Measurements from ENCODE around the gene CAMK2A. TPM values are rescaled to one million over a fixed set of nuclear protein-coding genes. Genes with fewer than 3 reads are reported as not detected.

CAMK2A gene
- total RNA-seq, 1 donor from 2014 or later = 4.0 TPM

DNA sequence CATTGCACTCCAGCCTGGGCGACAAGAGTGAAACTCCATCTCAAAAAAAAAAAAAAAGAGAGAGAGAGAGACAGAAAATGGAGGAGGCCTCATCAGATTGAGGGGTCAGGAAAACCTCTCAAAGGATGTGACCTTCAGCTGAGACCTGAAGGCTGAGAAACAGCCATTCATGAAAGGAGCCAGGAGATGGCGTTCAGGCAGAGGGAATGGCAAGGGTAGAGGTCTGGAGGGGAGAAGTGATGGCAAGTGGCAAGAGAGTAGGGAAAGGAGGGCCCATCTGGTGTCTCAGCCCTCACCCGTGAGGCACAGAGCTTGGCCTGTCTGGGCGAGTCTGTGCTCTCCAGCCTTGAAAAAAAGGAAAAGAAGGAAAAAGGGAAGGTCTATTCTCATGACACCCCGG, 17.0 kb downstream of the CAMK2A start:
- Mint-ChIP-seq H3K4me1 (no peaks in the 10 kb centered on the region), H3K27ac (no peak overlapping the region), H3K27me3 (ENCODE audit: low read depth) (no peaks in the 10 kb centered on the region), H3K9me3 (no peaks in the 10 kb centered on the region), H3K36me3 (no peaks in the 10 kb centered on the region), H3K4me3 (no peak overlapping the region)
- TF ChIP-seq, protein P1, sequence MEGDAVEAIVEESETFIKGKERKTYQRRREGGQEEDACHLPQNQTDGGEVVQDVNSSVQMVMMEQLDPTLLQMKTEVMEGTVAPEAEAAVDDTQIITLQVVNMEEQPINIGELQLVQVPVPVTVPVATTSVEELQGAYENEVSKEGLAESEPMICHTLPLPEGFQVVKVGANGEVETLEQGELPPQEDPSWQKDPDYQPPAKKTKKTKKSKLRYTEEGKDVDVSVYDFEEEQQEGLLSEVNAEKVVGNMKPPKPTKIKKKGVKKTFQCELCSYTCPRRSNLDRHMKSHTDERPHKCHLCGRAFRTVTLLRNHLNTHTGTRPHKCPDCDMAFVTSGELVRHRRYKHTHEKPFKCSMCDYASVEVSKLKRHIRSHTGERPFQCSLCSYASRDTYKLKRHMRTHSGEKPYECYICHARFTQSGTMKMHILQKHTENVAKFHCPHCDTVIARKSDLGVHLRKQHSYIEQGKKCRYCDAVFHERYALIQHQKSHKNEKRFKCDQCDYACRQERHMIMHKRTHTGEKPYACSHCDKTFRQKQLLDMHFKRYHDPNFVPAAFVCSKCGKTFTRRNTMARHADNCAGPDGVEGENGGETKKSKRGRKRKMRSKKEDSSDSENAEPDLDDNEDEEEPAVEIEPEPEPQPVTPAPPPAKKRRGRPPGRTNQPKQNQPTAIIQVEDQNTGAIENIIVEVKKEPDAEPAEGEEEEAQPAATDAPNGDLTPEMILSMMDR (IDR thresholded peaks at IDR 0.05; ENCODE audit: unreplicated experiment) = no peak
- DNase-seq (ENCODE audit: low spot score in 2 of 2, unreplicated experiment in 2 of 2) = no peak

DNA sequence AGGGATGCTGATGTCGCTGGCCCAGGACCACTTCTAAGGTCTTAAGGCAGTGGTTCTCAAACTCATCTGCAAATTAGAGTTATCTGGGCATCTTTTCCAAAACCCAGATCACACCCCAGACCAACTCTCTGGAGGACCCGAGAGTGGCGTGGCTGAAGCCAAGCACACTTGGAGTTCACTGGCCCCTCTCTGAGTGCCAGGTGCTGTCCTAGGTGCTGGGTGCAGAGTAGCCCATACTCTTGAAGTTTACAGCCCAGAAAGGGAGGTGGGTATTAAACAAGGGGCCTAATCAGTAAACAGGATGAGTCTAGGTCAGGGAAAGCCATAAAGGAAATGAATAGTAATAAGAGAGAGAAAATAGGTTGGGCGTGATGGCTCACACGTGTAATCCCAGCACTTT, 17.6 kb downstream of the CAMK2A start:
- H3K27ac Mint-ChIP-seq = no peak overlapping the region
- DNase-seq (ENCODE audit: low spot score in 2 of 2, unreplicated experiment in 2 of 2) = no peak
- no peaks in the 10 kb centered on the region for H3K4me1 Mint-ChIP-seq
- no peak overlapping the region for H3K4me3 Mint-ChIP-seq
- no peaks in the 10 kb centered on the region for H3K9me3 Mint-ChIP-seq
- H3K36me3 Mint-ChIP-seq = no peaks in the 10 kb centered on the region
- no peaks in the 10 kb centered on the region for H3K27me3 Mint-ChIP-seq (ENCODE audit: low read depth)
- TF ChIP-seq, protein P1 (IDR thresholded peaks at IDR 0.05; ENCODE audit: unreplicated experiment) = no peak

DNA sequence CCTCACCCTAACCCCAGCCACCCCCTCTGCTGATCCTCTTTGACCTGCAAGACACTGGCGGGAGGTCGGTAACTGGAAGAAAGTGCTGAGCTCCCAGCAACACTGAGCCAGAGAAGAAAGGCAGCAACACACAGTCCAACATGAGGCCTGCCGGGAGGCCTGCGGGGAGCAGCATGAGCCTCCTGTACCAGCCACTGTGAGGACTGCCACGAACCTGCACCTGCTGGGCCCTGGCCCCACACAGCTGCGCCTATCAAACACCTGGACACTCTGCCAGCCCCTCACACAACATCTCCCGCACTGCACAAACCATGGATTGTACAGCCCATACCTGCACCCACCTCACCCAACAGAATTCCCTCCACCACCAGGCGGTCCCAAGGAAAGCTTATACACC, 18.3 kb downstream of the CAMK2A start:
- TF ChIP-seq, protein P1 (IDR thresholded peaks at IDR 0.05; ENCODE audit: unreplicated experiment) = no peak
- no peaks in the 10 kb centered on the region for H3K36me3 Mint-ChIP-seq
- H3K27ac Mint-ChIP-seq = no peak overlapping the region
- DNase-seq (ENCODE audit: low spot score in 2 of 2, unreplicated experiment in 2 of 2) = no peak
- no peak overlapping the region for H3K4me3 Mint-ChIP-seq
- no peaks in the 10 kb centered on the region for H3K9me3 Mint-ChIP-seq
- H3K27me3 Mint-ChIP-seq (ENCODE audit: low read depth) = no peaks in the 10 kb centered on the region
- H3K4me1 Mint-ChIP-seq = peaks cover 1% of the 10 kb centered on the region

DNA sequence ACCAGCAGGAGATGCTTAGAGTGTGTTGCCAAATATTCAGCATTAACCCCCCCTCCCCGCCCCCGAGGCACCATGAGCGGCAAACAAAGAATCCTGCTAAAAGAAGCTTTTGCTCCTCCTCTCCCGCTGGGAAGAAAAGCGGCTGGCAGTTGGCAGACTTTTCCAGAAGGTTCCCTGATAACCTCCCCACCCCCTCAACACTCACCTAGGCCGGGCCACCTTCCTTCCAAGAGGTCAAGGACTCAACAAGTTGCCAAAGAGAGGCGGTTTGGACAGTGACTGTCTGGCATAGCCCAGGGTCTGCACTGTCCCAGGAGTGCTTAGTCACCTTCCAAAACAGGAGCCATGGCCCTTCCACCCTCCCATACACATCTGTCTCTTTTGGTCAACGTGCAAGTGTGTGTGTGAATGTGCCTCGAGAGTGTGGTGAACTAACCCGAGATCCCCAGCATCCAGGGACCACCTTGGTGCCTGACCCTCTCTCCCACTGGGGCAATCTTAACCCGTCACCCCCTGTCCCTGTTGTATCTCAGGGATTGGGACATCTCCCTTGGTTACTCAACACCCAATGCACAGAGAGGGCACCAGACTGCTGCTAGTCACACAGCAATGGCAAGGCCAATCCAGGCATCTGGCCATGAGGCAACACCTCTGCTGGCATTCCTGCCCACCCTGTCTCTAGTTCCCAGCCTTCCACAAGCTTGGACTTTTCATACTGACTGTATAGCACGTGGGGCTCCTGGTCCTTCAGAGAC, 18.9 kb downstream of the CAMK2A start:
- Mint-ChIP-seq H3K27me3 (ENCODE audit: low read depth) (no peaks in the 10 kb centered on the region), H3K4me1 (peaks cover 1% of the 10 kb centered on the region), H3K9me3 (no peaks in the 10 kb centered on the region), H3K27ac (no peak overlapping the region), H3K36me3 (no peaks in the 10 kb centered on the region), H3K4me3 (no peak overlapping the region)
- TF ChIP-seq, protein P1 (IDR thresholded peaks at IDR 0.05; ENCODE audit: unreplicated experiment) = no peak
- DNase-seq (ENCODE audit: low spot score in 2 of 2, unreplicated experiment in 2 of 2) = no peak

DNA sequence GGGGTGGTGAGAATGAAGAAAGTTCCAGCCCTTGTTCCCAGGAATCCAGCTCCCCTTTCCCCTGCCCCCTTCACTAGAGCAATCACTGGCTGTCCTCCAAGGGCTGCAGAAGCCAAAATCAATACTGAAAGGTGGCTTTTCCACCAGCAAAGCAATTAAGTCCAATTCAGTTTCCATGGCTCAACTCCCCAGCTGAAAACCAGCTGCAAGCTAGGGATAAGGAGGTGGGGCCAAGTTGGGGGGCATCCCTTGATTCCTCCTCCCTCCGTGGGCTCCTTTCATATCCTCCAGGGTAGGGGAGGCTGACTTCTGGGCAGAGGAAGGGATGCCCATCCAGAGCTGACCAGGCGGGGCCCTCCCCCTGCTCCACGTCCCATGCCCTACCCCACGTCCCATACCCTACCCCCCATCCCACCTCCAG, 22.7 kb downstream of the CAMK2A start:
- Mint-ChIP-seq H3K4me3 (no peak overlapping the region), H3K4me1 (peaks cover 1% of the 10 kb centered on the region), H3K36me3 (no peaks in the 10 kb centered on the region), H3K27me3 (ENCODE audit: low read depth) (no peaks in the 10 kb centered on the region), H3K27ac (no peak overlapping the region), H3K9me3 (no peaks in the 10 kb centered on the region)
- DNase-seq (ENCODE audit: low spot score in 2 of 2, unreplicated experiment in 2 of 2) = no peak
- TF ChIP-seq, protein P1 (IDR thresholded peaks at IDR 0.05; ENCODE audit: unreplicated experiment) = no peak
